Adrenal gland (tissue), 12 donors: ENCODE measurements around the gene BEND5. TPM values are rescaled to one million over a fixed set of nuclear protein-coding genes. Genes with fewer than 3 reads are reported as not detected.
A peak's percentile ranks its signal among the peaks of the same experiment; 100 is the strongest.

Source experiments
- DNase-seq, 7 donors: peaks; one replicate each; pipeline ENCODE4 v3.0.0-alpha.2; 2019 to 2020
- H3K27ac ChIP-seq, 5 donors: fragments of 200-600 bp; sonication (generic) in 4 of 5; 1 replicate in 3 of 5; 2 replicates in 2 of 5; pipeline versions ENCODE4 v1.5.1 to v1.8.0; 2016 to 2020; ENCODE audit warnings: mild to moderate bottlenecking in 1 of 5
- H3K27me3 ChIP-seq: fragments of 200-600 bp; 2 replicates; pipeline ENCODE4 v1.8.0; 2021
- H3K36me3 ChIP-seq, 2 donors: fragments of 200-600 bp; replicated peaks in 1 of 2; 1 replicate in 1 of 2; 2 replicates in 1 of 2; pipeline versions ENCODE4 v1.5.1 to v1.8.0; 2018 to 2022
- H3K4me1 ChIP-seq, 2 donors: fragments of 200-600 bp; replicated peaks in 1 of 2; 1 replicate in 1 of 2; 2 replicates in 1 of 2; pipeline versions ENCODE4 v1.5.1 to v1.8.0; 2018 to 2021
- H3K4me3 ChIP-seq, 4 donors: fragments of 200-600 bp; sonication (generic) in 3 of 4; one replicate each; pipeline ENCODE4 v1.5.1; 2016 to 2018
- H3K9me3 ChIP-seq, 3 donors: fragments of 200-600 bp; sonication (generic) in 1 of 3; replicated peaks in 1 of 3; 1 replicate in 2 of 3; 2 replicates in 1 of 3; pipeline versions ENCODE4 v1.5.1 to v1.8.0; 2016 to 2021
- POLR2A ChIP-seq, 2 donors: fragments of 450-650 bp; IDR thresholded peaks; one replicate each; pipeline ENCODE4 v1.6.1; 2017; ENCODE audit warnings: antibody characterized with exemption in 2 of 2, mild to moderate bottlenecking in 2 of 2, moderate library complexity in 1 of 2
- WGBS, 4 donors: extraction: QIAGEN DNeasy Blood & Tissue Kit in 2 of 4; methylation state at CpG; one replicate each; pipeline versions ENCODE4 v1.1.5 to v1.1.7; 2013 to 2017; 5-methylcytosine and 5-hydroxymethylcytosine counted together
- intact Hi-C, 2 donors: fragments of 100-400 bp; cut with DNase I; formaldehyde crosslinking; loops; one replicate each; pipeline versions ENCODE4 v1.14.1 to v1.15.0; 2022 to 2023
- polyA plus RNA-seq, 3 donors: library from polyadenylated mRNA; stranded (reverse); fragments of 200-250 nt in 2 of 3; fragments of 350-450 nt in 1 of 3; fragmentation: Illumina TruSeq in 1 of 3; extraction: RNeasy Lipid Tissue Mini Kit (QIAGEN cat#74804) in 1 of 3; gene quantifications; one replicate each; pipeline ENCODE4 v1.2.3, GENCODE V29; 2013 to 2014
- total RNA-seq, 9 donors: library from RNA; depleted of rRNA in 4 of 9; stranded (reverse); fragments of >200 nt in 4 of 9; fragments of 120-200 nt in 1 of 9; fragmentation: NEBNext Ultra II Directional in 1 of 9; extraction: Animal tissue kit (Norgen Biotek cat#: 25700) in 1 of 9; gene quantifications; one replicate each; pipeline versions ENCODE4 v1.1.0 to v1.2.4, GENCODE V29; 2013 to 2023
- TF ChIP-seq, protein P1 (sequence below), 6 experiments: fragments of 450-650 bp in 4 of 6; fragments of 200-600 bp in 2 of 6; sonication (generic) in 1 of 6; IDR thresholded peaks; 1 replicate in 5 of 6; 2 replicates in 1 of 6; pipeline versions ENCODE4 v1.5.1 to v1.8.0; 2016 to 2021; ENCODE audit warnings: antibody characterized with exemption in 6 of 6, mild to moderate bottlenecking in 2 of 6, moderate library complexity in 1 of 6
- donor health status: healthy with polysubstance abuse.
- donor health status: Bipolar disorder and iron deficiency.
- donor health status: DM: yes; HTN: yes; CAD: no.
- donor health status: DM: no; HTN: no; CAD: no.
- donor health status: DM: no; HTN: no; CAD: no.
- donor health status: DM: yes; HTN: yes; CAD: no.

The BEND5 gene
- total and polyA plus RNA-seq, 12 donors: 2.2 to 20.4 (median 8.4) TPM

GRCh38 chr1:48725341-48726046 is 51.2 kb downstream of the BEND5 start:
- Histone ChIP-seq H3K27ac (no peak overlapping the region), H3K27me3 (no peaks in the 10 kb centered on the region), H3K36me3 (peaks cover 0 to 5% of the 10 kb centered on the region in 2 donors), H3K9me3 (no peaks in the 10 kb centered on the region), H3K4me1 (peaks cover 9 to 10% of the 10 kb centered on the region in 2 donors), H3K4me3 (no peak overlapping the region)
- WGBS, 4 donors: 86 to 93% (median 88%) methylated on average over 5 of the region's 5 CpGs
- TF ChIP-seq POLR2A (IDR thresholded peaks at IDR 0.05): no peak
- TF ChIP-seq, protein P1, sequence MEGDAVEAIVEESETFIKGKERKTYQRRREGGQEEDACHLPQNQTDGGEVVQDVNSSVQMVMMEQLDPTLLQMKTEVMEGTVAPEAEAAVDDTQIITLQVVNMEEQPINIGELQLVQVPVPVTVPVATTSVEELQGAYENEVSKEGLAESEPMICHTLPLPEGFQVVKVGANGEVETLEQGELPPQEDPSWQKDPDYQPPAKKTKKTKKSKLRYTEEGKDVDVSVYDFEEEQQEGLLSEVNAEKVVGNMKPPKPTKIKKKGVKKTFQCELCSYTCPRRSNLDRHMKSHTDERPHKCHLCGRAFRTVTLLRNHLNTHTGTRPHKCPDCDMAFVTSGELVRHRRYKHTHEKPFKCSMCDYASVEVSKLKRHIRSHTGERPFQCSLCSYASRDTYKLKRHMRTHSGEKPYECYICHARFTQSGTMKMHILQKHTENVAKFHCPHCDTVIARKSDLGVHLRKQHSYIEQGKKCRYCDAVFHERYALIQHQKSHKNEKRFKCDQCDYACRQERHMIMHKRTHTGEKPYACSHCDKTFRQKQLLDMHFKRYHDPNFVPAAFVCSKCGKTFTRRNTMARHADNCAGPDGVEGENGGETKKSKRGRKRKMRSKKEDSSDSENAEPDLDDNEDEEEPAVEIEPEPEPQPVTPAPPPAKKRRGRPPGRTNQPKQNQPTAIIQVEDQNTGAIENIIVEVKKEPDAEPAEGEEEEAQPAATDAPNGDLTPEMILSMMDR (IDR thresholded peaks at IDR 0.05): no peak
- intact Hi-C loops: no loop called here
- no peak for DNase-seq

DNA sequence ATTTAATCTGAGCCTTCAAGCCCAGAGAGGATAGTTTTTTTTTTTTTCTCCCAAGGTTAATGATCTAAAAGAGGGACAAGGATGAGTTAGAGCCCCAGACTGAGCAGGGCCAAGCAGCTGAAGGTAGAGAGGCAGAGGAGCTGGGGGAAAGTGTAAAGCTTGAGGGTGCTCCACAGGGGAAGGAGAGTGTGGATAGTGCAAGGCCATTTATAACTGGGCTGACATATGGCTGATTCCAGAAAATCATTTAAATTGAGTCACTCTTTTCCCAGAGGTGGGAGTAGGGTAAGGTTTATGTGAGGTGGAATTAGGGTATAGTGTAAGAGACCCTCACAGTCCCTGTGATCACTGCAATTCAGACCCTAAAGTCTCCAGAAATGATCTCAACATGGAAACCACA is 55.8 kb downstream of the BEND5 start:
- Histone ChIP-seq H3K9me3 (no peaks in the 10 kb centered on the region), H3K36me3 (no peaks in the 10 kb centered on the region), H3K4me1 (peaks cover 9 to 11% of the 10 kb centered on the region in 2 donors), H3K27me3 (no peaks in the 10 kb centered on the region), H3K4me3 (no peak overlapping the region), H3K27ac (peak overlapping the region in 2 of 5 donors; percentile 47 to 63)
- intact Hi-C loops: no loop called here
- DNase-seq: no peak
- TF ChIP-seq, protein P1 (IDR thresholded peaks at IDR 0.05): no peak
- no peak for TF ChIP-seq POLR2A (IDR thresholded peaks at IDR 0.05)

DNA sequence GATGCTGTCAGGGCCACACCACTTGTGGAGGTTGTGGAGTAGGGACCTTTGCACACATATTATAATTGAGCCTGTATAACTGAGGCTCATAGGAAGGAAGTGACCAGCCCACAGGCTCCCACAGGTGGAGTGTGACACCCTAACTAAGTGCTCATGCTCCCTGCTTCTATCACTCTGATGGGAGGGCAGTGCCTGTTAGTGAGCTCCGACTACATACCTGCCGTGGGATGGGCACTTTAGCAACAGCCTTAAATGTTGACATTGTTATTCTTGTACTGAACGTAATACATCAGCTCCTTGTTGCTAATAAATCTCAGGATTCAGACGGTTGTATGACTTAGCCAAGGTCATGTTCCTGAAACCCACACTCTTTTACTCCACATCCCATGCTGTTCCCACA is 58.0 kb downstream of the BEND5 start:
- Histone ChIP-seq H3K27ac (no peak overlapping the region), H3K4me3 (no peak overlapping the region), H3K9me3 (no peaks in the 10 kb centered on the region), H3K27me3 (no peaks in the 10 kb centered on the region), H3K36me3 (no peaks in the 10 kb centered on the region), H3K4me1 (peaks cover 9 to 11% of the 10 kb centered on the region in 2 donors)
- no peak for DNase-seq
- 59 to 78% (median 62%) methylated on average over 3 to 4 of the region's 4 CpGs for WGBS, 4 donors
- TF ChIP-seq, protein P1 (IDR thresholded peaks at IDR 0.05): no peak
- TF ChIP-seq POLR2A (IDR thresholded peaks at IDR 0.05): no peak
- intact Hi-C loops: no loop called here

GRCh38 chr1:48718116-48718630 is 58.5 kb downstream of the BEND5 start:
- no peak for TF ChIP-seq POLR2A (IDR thresholded peaks at IDR 0.05)
- TF ChIP-seq, protein P1 (IDR thresholded peaks at IDR 0.05): no peak
- Histone ChIP-seq H3K36me3 (no peaks in the 10 kb centered on the region), H3K27me3 (no peaks in the 10 kb centered on the region), H3K4me3 (no peak overlapping the region), H3K9me3 (no peaks in the 10 kb centered on the region), H3K27ac (no peak overlapping the region), H3K4me1 (peaks cover 9 to 11% of the 10 kb centered on the region in 2 donors)
- intact Hi-C loops: no loop called here
- no peak for DNase-seq
